Measurements from ENCODE around the gene TMCC1. TPM values are rescaled to one million over a fixed set of nuclear protein-coding genes. Genes with fewer than 3 reads are reported as not detected.

TMCC1 gene
- total RNA-seq, 1 donor from 2014 or later = 25.9 TPM

DNA sequence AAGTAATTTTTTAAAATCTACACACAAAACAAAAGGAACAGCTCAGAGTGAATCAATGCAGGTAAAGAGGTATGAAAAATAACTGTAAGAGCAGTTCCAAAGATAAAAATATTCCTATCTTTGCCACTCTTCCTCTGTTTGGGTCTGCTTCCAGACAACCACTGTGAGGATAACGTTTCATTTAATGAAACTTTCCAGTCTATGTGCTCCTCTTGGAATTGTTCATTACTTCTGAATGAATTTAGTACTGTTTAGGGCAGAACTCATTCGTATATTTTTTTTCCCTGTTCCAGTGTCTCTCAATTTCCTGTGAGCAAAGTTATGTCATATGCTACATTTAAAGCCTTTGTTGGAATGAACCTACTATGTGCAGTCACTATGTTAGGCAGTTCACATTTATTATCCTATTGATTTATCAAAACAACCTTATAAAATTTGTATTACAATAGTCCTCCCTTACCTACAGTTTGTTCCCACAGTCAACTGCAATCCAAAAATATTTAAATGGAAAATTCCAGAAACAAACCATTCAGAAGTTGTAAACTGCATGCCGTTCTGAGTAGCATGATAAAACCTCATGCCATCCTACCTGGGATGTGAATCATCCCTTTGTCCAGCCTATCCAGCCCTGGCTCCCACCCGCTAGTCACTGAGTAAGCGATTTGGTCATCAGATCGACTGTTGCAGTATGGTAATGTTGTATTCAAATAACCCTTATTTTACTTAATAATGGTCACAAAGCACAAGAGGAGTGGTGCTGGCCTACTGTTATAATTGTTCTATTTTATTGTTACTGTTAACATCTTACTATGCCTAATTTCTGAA lies 98.1 kb downstream of the TMCC1 start:
- ATAC-seq (ENCODE audit: low read depth) (no peak), DNase-seq (no peak)
- H3K36me3 Mint-ChIP-seq (ENCODE audit: low read depth) = peaks cover 6% of the 10 kb centered on the region
- H3K27me3 Mint-ChIP-seq = no peaks in the 10 kb centered on the region
- peaks cover 19% of the 10 kb centered on the region for H3K4me1 Mint-ChIP-seq
- intact Hi-C loops (cut with micrococcal nuclease) = no loop called here
- no peaks in the 10 kb centered on the region for H3K9me3 Mint-ChIP-seq
- H3K4me3 Mint-ChIP-seq = no peak overlapping the region
- TF ChIP-seq, protein P1, sequence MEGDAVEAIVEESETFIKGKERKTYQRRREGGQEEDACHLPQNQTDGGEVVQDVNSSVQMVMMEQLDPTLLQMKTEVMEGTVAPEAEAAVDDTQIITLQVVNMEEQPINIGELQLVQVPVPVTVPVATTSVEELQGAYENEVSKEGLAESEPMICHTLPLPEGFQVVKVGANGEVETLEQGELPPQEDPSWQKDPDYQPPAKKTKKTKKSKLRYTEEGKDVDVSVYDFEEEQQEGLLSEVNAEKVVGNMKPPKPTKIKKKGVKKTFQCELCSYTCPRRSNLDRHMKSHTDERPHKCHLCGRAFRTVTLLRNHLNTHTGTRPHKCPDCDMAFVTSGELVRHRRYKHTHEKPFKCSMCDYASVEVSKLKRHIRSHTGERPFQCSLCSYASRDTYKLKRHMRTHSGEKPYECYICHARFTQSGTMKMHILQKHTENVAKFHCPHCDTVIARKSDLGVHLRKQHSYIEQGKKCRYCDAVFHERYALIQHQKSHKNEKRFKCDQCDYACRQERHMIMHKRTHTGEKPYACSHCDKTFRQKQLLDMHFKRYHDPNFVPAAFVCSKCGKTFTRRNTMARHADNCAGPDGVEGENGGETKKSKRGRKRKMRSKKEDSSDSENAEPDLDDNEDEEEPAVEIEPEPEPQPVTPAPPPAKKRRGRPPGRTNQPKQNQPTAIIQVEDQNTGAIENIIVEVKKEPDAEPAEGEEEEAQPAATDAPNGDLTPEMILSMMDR (IDR thresholded peaks at IDR 0.05) = no peak
- ChIA-PET CTCF (interaction anchor here (1.3 kb wide), 1 partner anchor 412 kb away, joined by 4 read pairs; no protein-coding TSS in a partner anchor), POLR2A (no interaction called here)
- no peak overlapping the region for H3K27ac Mint-ChIP-seq

DNA sequence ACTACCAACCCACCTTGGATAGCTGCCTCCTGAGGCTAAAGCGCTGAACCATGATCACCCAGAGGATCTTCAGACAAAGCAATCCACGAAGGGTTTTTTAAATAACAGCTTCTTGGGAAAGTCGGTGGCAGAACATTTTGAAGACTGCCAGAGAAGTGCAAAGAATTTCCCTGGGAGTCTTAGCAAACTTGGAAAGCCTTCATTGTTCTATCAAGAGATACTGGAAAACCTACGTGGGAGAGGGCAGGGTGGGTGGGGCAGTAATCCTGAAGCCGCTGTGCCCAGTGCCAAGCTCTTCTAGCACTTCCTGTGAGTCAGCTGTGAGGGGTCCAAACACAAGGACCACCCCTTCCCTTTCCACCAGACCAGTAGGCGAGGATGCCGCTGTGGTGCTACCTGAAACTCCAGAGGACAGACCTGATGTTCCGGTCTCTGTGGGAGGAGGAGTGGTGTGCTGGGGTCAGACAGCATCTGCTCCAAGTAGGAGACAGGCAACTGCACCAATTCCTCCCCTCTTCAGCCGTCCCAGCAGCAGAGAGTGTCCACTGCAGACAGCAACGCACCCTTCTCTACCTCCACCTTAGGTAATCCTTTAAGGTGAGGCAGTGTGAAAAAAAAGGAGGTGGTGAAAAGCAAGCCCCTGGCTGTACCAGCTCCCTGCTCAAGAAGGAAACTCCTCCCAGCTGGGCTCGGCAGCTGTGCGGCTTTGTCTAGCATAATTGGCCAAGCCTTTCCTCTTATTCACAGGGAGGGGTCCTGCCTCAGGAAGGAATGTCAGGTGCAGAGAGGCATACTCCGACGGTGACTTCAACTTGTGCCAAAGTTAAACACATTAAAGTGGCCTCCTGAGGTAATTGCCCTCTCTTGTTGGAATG lies 99.0 kb downstream of the TMCC1 start:
- Mint-ChIP-seq H3K4me3 (peak overlapping the region; percentile 16), H3K9me3 (no peaks in the 10 kb centered on the region), H3K27me3 (no peaks in the 10 kb centered on the region), H3K36me3 (ENCODE audit: low read depth) (peaks cover 6% of the 10 kb centered on the region), H3K4me1 (peaks cover 19% of the 10 kb centered on the region), H3K27ac (no peak overlapping the region)
- TF ChIP-seq, protein P1 (IDR thresholded peaks at IDR 0.05) = no peak
- ChIA-PET POLR2A (no interaction called here), CTCF (interaction anchor here (1.3 kb wide), 1 partner anchor 411 kb away, joined by 4 read pairs; no protein-coding TSS in a partner anchor)
- ATAC-seq (ENCODE audit: low read depth) = no peak
- DNase-seq = no peak
- intact Hi-C loops (cut with micrococcal nuclease) = no loop called here

DNA sequence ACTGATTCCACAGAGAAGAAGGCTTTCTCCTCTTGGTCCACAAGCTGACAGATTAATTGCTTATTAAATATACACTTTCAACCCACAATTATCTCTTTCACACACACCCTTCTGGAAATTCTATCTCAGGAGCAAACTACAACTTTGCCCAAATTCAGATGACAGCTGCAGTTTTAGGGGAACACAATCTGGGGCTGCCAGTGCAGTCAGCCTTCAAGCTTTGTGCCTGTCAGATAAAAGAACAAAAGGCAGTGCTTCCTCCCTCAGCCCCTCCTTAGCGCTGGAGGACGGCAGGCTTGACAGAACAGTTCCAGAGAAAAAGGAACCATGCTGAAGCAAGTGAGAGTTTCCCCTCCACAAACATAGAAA lies 99.6 kb downstream of the TMCC1 start:
- H3K9me3 Mint-ChIP-seq = no peaks in the 10 kb centered on the region
- peak overlapping the region; percentile 16 for H3K4me3 Mint-ChIP-seq
- peaks cover 6% of the 10 kb centered on the region for H3K36me3 Mint-ChIP-seq (ENCODE audit: low read depth)
- ATAC-seq (ENCODE audit: low read depth) (no peak), DNase-seq (no peak)
- peaks cover 19% of the 10 kb centered on the region for H3K4me1 Mint-ChIP-seq
- ChIA-PET CTCF (interaction anchor here (1.3 kb wide), 1 partner anchor 411 kb away, joined by 4 read pairs; no protein-coding TSS in a partner anchor), POLR2A (no interaction called here)
- intact Hi-C loops (cut with micrococcal nuclease) = no loop called here
- H3K27me3 Mint-ChIP-seq = no peaks in the 10 kb centered on the region
- no peak overlapping the region for H3K27ac Mint-ChIP-seq
- TF ChIP-seq, protein P1 (IDR thresholded peaks at IDR 0.05) = no peak

DNA sequence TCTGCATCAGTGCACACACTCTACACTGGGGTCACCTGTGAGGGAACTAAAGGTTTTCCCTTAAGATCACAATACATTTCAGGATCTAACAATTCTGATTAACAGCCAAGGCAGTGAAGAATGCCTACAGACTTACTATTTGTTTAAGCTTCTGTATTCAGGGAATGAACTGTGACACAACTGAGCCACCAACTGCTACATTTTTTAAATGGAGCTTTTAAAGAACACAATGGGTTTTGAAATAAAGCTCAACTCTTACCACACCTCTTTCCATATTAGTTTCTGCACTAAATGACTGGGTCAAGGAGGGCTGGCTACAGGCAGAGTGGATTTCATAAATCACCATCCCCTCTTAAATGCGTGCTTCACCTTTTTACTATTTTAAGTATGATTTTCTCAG lies 100.2 kb downstream of the TMCC1 start:
- POLR2A ChIA-PET = no interaction called here
- Mint-ChIP-seq H3K27ac (no peak overlapping the region), H3K36me3 (ENCODE audit: low read depth) (peaks cover 6% of the 10 kb centered on the region), H3K9me3 (no peaks in the 10 kb centered on the region), H3K4me3 (no peak overlapping the region), H3K4me1 (peaks cover 19% of the 10 kb centered on the region), H3K27me3 (no peaks in the 10 kb centered on the region)
- ATAC-seq (ENCODE audit: low read depth) = no peak
- DNase-seq = no peak
- TF ChIP-seq, protein P1 (IDR thresholded peaks at IDR 0.05) = no peak
- intact Hi-C loops (cut with micrococcal nuclease) = no loop called here
- CTCF ChIA-PET = no interaction called here

DNA sequence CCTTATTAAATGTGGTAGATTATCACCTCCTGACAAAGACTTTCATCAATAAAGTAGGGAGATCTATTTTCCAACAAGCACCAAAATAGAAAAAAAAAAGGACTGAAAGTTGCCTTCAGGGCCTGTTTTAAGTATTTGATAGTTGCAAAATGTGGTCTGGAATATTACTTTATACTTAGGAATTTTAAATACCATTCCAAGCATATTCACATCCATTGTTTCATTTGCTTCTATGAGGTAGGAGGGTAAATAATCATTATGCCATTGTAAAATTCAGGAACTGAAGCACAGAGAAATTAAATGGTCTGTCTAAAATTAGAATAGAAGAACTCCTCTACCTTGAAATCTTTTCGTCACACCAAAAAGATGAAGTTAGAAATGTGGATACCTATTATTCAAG lies 110.0 kb downstream of the TMCC1 start:
- DNase-seq (no peak), ATAC-seq (ENCODE audit: low read depth) (no peak)
- intact Hi-C loops (cut with micrococcal nuclease) = no loop called here
- H3K36me3 Mint-ChIP-seq (ENCODE audit: low read depth) = peaks cover 9% of the 10 kb centered on the region
- TF ChIP-seq, protein P1 (IDR thresholded peaks at IDR 0.05) = no peak
- no peaks in the 10 kb centered on the region for H3K9me3 Mint-ChIP-seq
- peaks cover 4% of the 10 kb centered on the region for H3K4me1 Mint-ChIP-seq
- H3K27ac Mint-ChIP-seq = no peak overlapping the region
- no peaks in the 10 kb centered on the region for H3K27me3 Mint-ChIP-seq
- CTCF ChIA-PET = no interaction called here
- H3K4me3 Mint-ChIP-seq = no peak overlapping the region
- POLR2A ChIA-PET = no interaction called here

Measured in activated B cell treated with CpG ODN at 0.5 μM for 24 hours (primary cell).